Neural cell (in vitro differentiated cells): Measurements from ENCODE around the gene DUS1L.

Experiments used
- CTCF ChIP-seq: fragments of 450-650 bp; IDR thresholded peaks from 2 replicates; pipeline ENCODE4 v1.5.1; 2014; ENCODE audit warnings: antibody characterized with exemption, mild to moderate bottlenecking, moderate library complexity; ENCODE audit not compliant: poor library complexity, severe bottlenecking
- EP300 ChIP-seq: fragments of 450-650 bp; conservative IDR thresholded peaks from 2 replicates; pipeline ENCODE4 v1.6.1; 2014; ENCODE audit warnings: antibody characterized with exemption, mild to moderate bottlenecking, moderate library complexity; ENCODE audit not compliant: poor library complexity, severe bottlenecking
- EZH2 ChIP-seq: fragments of 200-600, 300-800 bp; shearing (Covaris generic), sonication (generic); IDR thresholded peaks from 2 replicates; pipeline ENCODE4 v1.6.1; 2014; ENCODE audit warnings: antibody characterized with exemption, low read length, borderline replicate concordance, mild to moderate bottlenecking; ENCODE audit not compliant: insufficient read depth, poor library complexity, severe bottlenecking
- MXI1 ChIP-seq: fragments of 450-650 bp; conservative IDR thresholded peaks from 2 replicates; pipeline ENCODE4 v1.6.1; 2014; ENCODE audit warnings: antibody characterized with exemption, mild to moderate bottlenecking; ENCODE audit not compliant: poor library complexity, severe bottlenecking
- POLR2AphosphoS5 ChIP-seq: IDR thresholded peaks from 2 replicates; pipeline ENCODE4 v1.6.1; 2012
- RAD21 ChIP-seq: fragments of 450-650 bp; conservative IDR thresholded peaks from 2 replicates; pipeline ENCODE4 v1.6.1; 2014; ENCODE audit warnings: antibody characterized with exemption, mild to moderate bottlenecking, moderate library complexity
- REST ChIP-seq: IDR thresholded peaks from 2 replicates; pipeline ENCODE4 v1.6.1; 2012; ENCODE audit warnings: borderline replicate concordance
- SMC3 ChIP-seq: fragments of 450-650 bp; conservative IDR thresholded peaks from 2 replicates; pipeline ENCODE4 v1.6.1; 2014; ENCODE audit warnings: antibody characterized with exemption, mild to moderate bottlenecking, moderate library complexity; ENCODE audit not compliant: poor library complexity

- TF ChIP-seq RAD21 (no peak), CTCF (no peak), EZH2 (no peak), REST (no peak), POLR2AphosphoS5 (no peak), EP300 (no peak), SMC3 (no peak), MXI1 (no peak)
These were observed 50.2 kb downstream of the DUS1L start for GRCh38 chr17:82015311-82015971.
